SW 1271 (cell line): ENCODE results near the gene VWA5A.

Experiments used
- DNase-seq, 2 experiments: peaks; one replicate each; lab custom pipeline; 2025; lab: John Stamatoyannopoulos, UW

Gene VWA5A

GRCh38 chr11:124170801-124171586, 55.7 kb downstream of the VWA5A start:
- no peak for DNase-seq

GRCh38 chr11:124172101-124172500, 56.9 kb downstream of the VWA5A start:
- DNase-seq, result no peak

GRCh38 chr11:124172599-124172998, 57.3 kb downstream of the VWA5A start:
- no peak for DNase-seq

GRCh38 chr11:124174001-124174583, 58.8 kb downstream of the VWA5A start:
- peak in 1 of 2 experiments; percentile 14 for DNase-seq

GRCh38 chr11:124176925-124177715, 61.9 kb downstream of the VWA5A start:
- DNase-seq, result no peak

GRCh38 chr11:124179310-124179709, 64.1 kb downstream of the VWA5A start:
- DNase-seq, result no peak

- no peak for DNase-seq
Observed at GRCh38 chr11:124183068-124183467, 67.8 kb downstream of the VWA5A start, which contains the start of gene OR10D3. Gene OR10D3 (plus strand): TSS chr11:124183345. CDS start chr11:124185270, 1,925 bp downstream.

- DNase-seq, result no peak
Observed at GRCh38 chr11:124190298-124191139, 75.3 kb downstream of the VWA5A start.

GRCh38 chr11:124193221-124194010, 78.2 kb downstream of the VWA5A start:
- no peak for DNase-seq

GRCh38 chr11:124194293-124195188, 79.3 kb downstream of the VWA5A start:
- DNase-seq, result no peak

- DNase-seq, result peak in 1 of 2 experiments; percentile 56
Observed at GRCh38 chr11:124195189-124195734, 80.0 kb downstream of the VWA5A start.
